ENCODE data around the gene C1GALT1.

C1GALT1 gene

GRCh38 chr7:7272294-7272693, 90.0 kb downstream of the C1GALT1 start:
- no peak for DNase-seq (ENCODE audit: low read depth)

GRCh38 chr7:7274782-7275181, 92.4 kb downstream of the C1GALT1 start:
- DNase-seq (ENCODE audit: low read depth), result no peak

GRCh38 chr7:7276161-7276560, 93.8 kb downstream of the C1GALT1 start:
- no peak for DNase-seq (ENCODE audit: low read depth)

GRCh38 chr7:7290429-7291122, 108.2 kb downstream of the C1GALT1 start:
- no peak for DNase-seq (ENCODE audit: low read depth)

DNA sequence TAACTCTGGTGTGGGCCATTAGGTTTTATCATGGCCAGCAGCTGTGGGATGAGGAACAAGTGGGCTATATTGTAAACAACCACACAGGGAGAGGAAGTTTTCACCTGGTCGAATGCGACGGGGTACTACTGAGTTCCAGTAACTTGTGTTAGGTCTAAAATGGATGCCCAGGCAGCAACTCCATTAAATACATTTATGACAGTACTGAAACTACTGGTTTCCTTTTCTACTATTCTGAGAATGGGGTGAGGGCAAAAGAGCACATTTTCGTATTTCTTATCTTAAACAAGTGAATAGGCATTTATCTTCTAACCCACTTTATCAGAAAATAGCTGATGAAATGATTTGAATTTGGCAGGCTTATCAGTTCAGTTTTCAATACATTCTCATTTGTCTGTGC, 109.7 kb downstream of the C1GALT1 start:
- no peak for DNase-seq (ENCODE audit: low read depth)

- no peak for DNase-seq (ENCODE audit: low read depth)
These were observed 110.3 kb downstream of the C1GALT1 start for GRCh38 chr7:7292608-7293007.

- no peak for DNase-seq (ENCODE audit: low read depth)
These were observed 110.7 kb downstream of the C1GALT1 start for GRCh38 chr7:7293092-7293491.

DNA sequence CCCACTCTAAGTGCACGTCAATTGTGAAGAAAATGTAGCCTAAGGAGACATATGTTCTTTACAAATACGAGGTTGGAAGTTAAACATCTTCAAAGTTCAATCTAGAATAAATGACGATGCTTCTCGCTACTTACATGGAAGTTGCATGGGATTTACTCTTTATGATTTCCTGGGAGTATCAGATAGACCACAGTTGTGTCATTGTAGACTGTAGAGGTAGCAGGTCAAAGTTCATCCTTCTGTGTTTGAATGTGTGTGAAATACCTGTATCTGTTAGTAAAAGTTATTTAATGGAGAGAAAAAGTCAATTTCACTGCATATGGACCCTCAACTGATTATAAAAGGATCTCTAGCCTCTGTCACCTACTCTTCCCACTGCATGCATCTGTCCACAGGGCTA, 112.6 kb downstream of the C1GALT1 start:
- DNase-seq (ENCODE audit: low read depth), result no peak
